NCI-H345 treated with DMSO at 0.1 percent for 48 hours (cell line): ENCODE data around the gene WDR73.
A peak's percentile ranks its signal among the peaks of the same experiment; 100 is the strongest.

ENCODE experiments used
- DNase-seq: peaks from one replicate; lab custom pipeline; 2025; ENCODE audit not compliant: unreplicated experiment; lab: John Stamatoyannopoulos, UW

WDR73 gene

DNA sequence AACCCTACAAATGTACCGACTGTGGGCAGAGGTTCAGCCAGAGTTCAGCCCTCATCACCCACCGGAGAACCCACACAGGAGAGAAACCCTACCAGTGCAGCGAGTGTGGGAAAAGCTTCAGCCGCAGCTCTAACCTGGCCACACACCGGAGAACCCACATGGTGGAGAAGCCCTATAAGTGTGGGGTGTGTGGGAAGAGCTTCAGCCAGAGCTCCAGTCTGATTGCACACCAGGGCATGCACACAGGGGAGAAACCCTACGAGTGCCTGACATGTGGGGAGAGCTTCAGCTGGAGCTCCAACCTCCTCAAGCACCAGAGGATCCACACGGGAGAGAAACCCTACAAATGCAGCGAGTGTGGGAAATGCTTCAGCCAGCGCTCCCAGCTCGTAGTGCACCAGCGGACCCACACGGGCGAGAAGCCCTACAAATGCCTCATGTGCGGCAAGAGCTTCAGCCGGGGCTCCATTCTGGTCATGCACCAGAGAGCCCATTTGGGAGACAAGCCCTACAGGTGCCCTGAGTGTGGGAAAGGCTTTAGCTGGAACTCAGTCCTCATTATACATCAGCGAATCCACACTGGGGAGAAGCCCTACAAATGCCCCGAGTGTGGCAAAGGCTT, 32.6 kb downstream of the WDR73 start:
- no peak for DNase-seq

DNA sequence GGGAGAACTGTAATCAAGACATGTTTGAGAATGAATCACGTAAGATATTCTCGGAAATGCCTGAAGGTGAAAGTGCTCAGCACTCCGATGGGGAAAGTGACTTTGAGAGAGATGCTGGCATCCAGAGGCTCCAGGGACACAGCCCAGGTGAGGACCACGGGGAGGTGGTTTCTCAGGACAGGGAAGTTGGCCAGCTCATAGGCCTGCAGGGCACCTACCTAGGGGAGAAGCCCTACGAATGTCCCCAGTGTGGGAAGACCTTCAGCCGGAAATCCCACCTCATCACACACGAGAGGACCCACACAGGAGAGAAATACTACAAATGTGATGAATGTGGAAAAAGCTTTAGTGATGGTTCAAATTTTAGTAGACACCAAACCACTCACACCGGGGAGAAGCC, 33.5 kb downstream of the WDR73 start:
- DNase-seq: no peak

GRCh38 chr15:84616235-84616634, 37.8 kb downstream of the WDR73 start:
- no peak for DNase-seq

GRCh38 chr15:84611631-84612030, 42.5 kb downstream of the WDR73 start:
- DNase-seq: no peak

DNA sequence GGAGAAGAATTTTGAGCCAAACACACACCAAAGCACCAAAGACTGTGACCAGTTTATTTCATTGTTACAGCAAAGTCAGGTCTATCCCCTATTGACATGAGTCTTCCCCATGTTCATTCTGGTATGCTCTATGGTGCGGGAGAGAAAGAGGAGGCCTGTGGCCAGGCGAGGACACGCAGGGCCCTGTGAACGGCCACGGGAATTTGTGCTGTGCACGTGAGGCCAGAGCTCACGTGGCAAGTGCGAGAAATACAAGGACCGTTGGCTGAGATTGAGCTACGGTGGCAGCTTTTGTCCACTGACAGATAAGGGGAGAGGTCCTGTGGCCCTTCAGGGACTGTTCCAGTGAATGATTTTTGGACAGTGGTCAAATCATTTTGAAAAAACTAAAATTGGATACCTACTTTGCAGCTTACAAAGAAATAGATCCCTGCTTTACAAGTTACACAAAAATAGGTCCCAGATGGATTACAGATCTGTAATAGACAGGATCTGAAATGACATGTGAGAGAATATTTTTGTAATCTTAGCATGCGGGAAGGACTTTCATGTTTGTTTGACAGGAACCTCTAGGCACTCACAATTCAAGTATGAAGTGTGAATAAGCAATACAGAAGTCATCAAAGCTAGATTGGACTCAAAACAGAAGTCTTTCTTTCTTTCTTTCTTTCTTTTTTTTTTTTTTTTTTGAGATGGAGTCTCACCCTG, 44.1 kb downstream of the WDR73 start:
- DNase-seq: no peak

DNA sequence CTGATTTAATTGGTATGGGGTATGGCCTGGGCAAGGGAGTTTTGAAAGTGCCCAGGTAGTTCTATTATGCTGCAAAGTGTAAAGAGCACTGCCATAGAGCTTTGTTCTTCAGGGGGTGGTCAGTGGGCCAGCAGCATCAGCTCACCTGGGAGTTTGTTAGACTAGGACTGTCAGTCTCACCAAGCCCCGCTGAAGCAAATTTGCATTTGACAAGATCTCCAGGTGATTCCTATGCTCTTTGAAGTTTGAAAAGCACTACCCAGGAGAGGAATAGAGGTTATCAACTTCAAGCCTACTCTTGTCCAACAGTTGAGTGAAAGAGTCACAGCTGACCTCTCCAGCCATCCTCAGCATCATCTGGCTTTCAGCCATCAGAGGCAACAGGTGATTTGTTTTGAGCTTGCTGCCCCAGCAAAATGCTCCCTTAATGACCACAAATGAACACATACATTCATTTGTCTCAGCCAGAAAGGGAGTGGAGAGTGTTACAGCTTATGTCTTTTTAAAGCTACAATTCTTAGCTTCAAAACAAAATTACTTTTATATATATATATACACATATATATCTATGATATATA, 45.3 kb downstream of the WDR73 start:
- DNase-seq: no peak

GRCh38 chr15:84606653-84607120, 47.4 kb downstream of the WDR73 start:
- no peak for DNase-seq

- no peak for DNase-seq
These were observed 48.6 kb downstream of the WDR73 start for GRCh38 chr15:84605554-84605882.

- DNase-seq: no peak
These were observed 49.1 kb downstream of the WDR73 start for GRCh38 chr15:84604826-84605553.

- no peak for DNase-seq
These were observed 50.3 kb downstream of the WDR73 start for GRCh38 chr15:84603630-84604379.

DNA sequence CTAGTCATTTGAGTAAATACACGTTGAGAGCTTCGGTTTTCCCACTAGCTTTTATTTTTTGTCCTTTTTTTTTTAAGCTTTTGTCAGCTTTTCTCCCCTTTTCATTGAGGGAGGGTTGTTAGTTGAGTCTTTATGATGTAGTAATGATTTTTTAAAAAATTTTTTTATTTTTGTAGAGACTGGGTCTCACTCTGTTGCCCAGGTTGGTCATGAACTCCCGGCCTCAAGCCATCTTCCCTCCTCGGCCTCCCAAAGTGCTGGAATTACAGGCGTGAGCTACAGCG, 52.6 kb downstream of the WDR73 start:
- DNase-seq: no peak

- DNase-seq: peak; percentile 75
These were observed 53.2 kb downstream of the WDR73 start, which contains the start of gene ZSCAN2 for GRCh38 chr15:84600687-84601554. Gene ZSCAN2 (plus strand): TSS chr15:84601009. CDS start chr15:84603928, 2,919 bp downstream.

DNA sequence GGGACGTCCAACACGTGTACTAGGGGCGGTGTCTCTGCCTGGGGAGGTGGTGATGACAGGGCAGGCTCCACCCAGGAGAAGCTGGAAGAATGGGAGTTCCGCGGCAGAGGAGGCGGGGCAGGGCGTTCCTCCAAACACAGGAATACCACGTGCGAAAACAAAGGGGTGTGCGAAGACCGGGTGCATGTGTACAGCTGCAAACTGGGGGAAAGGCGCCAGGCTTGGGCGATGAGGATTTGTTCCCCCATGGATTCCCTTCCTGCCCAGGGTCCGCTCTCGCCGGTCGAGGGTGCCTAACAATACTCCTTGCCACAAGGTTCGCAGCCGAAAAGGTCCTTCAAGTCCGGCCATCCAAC, 53.8 kb downstream of the WDR73 start:
- DNase-seq: peak; percentile 39

- DNase-seq: no peak
These were observed 54.2 kb downstream of the WDR73 start for GRCh38 chr15:84599906-84600305.

- DNase-seq: no peak
These were observed 55.1 kb downstream of the WDR73 start for GRCh38 chr15:84598993-84599392.

DNA sequence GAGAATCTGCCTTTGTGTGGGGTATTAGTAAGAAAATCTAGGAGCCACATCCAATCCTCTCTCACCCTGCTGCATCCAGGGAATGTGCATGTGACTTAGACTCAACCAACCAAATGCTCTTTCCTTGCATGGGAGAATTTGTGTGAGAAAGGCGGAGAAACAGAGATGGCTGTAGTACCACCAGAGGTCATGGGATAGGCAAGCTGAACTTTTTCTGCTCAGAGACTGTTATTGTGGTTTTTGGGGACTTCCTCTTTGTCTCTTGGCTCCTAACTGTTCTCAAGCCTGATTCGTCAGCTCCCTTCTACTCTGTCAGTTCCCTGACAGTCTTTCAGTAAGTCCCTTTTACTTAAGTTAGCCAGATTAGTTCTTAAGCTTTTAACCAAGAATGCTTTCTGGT, 55.8 kb downstream of the WDR73 start:
- no peak for DNase-seq

GRCh38 chr15:84597296-84597695, 56.8 kb downstream of the WDR73 start:
- DNase-seq: no peak

DNA sequence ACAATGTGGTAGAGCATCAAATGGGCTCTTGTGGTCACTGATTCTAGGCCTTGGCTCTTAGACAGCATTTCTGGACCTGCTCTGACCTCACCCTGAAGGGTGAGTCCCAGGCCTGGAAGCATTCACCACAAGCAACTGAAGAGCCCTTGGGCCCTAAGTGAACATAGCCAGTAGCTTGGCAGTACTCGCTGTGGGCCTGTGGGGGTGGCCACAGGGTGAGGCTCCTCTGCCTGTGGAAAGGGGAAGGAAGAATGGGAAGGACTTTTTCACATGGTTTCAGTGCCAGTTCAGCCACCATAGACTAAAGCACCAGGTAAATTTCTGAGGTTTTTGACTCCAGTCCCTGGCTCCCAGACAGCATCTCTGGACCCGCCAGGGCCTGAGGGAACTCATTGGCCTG, 58.4 kb downstream of the WDR73 start:
- DNase-seq: no peak

DNA sequence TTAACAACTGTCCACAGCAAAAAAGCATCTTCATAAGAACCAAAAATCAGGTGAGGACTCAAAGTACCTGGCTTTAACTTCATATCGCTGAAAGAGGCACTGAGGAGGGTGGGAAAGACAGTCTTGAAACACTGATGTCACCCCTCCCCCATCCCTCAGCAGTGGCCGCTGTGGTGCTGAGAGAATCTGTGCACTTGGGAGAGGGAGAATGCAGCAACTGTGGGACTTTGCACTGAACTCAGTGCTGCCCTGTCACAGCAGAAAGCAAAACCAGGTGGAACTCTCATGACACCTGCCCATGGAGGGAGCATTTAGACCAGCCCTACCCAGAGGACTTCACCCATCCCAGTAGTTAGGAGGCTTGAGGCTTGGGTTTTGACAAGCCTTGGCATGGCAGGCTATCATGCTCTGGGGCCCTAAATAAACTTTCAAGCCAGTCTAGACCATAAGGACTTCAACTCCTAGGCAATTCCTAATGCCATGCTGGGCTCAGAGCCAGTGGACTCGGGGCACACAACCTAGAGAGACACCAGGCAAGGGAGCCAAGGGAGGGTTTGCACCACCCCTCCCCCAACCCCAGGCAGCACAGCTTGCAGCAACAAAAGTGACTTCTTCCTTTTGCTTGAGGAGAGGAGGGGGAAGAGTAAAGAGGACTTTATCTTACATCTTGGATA, 59.3 kb downstream of the WDR73 start:
- no peak for DNase-seq

DNA sequence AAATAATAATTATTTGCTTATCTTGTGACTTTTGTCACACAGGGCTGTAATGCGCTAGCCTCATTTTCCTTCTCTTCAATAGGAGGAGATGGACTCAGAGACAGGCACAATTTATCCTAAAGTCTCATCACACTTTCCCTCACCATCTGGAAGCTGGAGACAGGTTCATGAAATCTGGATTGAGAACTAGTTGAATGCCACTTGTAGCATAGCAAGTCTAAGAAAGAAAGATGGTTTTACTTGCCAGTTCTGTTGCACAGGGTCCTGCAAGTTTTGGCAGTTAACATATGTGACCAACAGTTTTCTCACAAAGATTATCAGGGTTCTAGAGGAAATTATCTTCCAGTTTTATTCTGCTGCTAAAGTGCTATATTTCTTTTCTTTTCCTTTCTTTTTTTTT, 62.3 kb downstream of the WDR73 start:
- DNase-seq: no peak
